ENCODE data around the gene CDC16. TPM values are rescaled to one million over a fixed set of nuclear protein-coding genes. Genes with fewer than 3 reads are reported as not detected.
"Not testable (repeated sequence)": the region's sequence is repeated elsewhere in the genome, so short reads cannot be mapped to it uniquely, and the experiment has no call there.

Gene CDC16
- total RNA-seq, 1 experiment from 2014 or later = 29.6 TPM

GRCh38 chr13:114226699-114227323 is 7.9 kb upstream of the CDC16 start:
- DNase-seq (ENCODE audit: extremely low read depth, low read depth) = peak; percentile 79

GRCh38 chr13:114227528-114227927 is 7.2 kb upstream of the CDC16 start:
- DNase-seq (ENCODE audit: extremely low read depth, low read depth) = no peak

DNA sequence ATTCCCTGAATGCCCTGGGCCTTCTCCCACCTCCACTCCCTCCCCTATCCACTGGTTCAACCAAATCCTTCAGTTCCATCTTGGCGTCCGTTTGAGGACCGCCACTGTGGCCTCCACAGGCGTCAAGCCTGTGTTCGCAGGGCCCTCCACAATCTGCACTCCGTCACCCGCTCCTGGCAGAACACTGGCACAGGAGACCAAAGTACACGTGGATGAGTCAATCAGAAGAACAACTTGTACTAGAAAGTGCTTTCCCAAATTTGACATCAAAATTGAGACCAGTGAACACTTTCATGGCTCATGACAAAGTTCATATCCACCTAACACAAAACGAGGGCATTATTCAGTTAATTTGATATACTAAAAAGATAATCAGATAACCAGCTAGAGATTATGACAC is 6.5 kb upstream of the CDC16 start:
- no peak for DNase-seq (ENCODE audit: extremely low read depth, low read depth)

DNA sequence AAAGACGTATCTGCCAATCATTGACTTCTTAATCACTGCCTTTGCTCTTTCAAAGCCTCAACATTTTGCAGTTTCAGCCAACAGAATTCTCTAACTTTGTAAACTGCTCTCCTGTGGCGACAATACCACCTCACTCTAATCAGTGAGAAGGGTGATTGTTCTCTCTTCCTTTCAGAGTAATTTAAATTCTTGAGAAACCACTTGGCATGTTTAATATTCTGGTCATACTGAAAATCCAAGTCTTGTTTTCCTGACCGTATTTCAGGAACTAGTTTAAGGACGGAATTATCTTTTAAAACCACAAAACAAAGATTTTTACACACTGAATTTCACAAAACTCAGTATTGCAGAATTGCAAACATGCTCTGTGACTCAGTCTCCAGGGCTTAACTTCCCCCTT is 5.2 kb upstream of the CDC16 start:
- DNase-seq (ENCODE audit: extremely low read depth, low read depth) = no peak

DNA sequence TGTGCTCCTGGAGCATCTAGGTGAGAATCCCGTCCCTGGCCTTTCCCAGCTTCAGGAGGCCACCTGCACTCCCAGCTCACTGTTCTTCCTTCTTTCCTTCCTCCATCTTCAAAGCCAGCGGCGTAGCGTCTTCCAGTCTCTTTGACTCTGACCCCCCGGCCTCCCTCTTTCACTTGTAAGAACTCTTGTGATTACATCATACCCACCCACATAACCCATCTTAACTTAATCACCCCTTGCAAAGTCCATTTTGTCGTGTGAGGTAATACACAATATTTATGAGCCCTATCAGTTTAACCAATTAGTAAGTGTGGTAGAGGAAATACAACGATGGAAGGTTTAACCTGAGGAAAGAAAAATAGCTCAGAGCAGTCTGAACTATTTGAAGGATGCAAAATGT is 4.6 kb upstream of the CDC16 start:
- DNase-seq (ENCODE audit: extremely low read depth, low read depth) = no peak

GRCh38 chr13:114230575-114230974 is 4.1 kb upstream of the CDC16 start:
- no peak for DNase-seq (ENCODE audit: extremely low read depth, low read depth)

- no peak for DNase-seq (ENCODE audit: extremely low read depth, low read depth)
Observed at GRCh38 chr13:114231886-114232285, 2.8 kb upstream of the CDC16 start.

GRCh38 chr13:114234266-114234644 is 442 bp upstream of the CDC16 start:
- no peak for DNase-seq (ENCODE audit: extremely low read depth, low read depth)

GRCh38 chr13:114235697-114236096 is 1.0 kb downstream of the CDC16 start:
- DNase-seq (ENCODE audit: extremely low read depth, low read depth) = no peak

DNA sequence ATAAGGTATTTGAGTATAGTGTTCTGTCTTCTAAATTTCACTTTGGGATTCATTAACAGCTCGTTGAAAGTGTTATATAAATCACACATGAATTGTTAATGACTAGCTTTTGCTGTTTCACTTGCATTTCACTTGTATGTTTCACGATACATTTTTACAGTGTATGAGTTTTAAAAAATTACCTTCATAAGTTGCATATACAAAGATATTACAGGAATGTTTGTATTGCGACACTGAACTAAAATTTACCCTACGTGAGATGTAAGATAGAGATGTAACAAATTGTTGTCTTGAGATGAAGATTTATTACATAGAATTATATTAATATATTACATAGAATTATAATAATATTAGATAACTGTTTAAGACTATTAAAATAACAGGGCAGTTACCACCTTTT is 1.5 kb downstream of the CDC16 start:
- no peak for DNase-seq (ENCODE audit: extremely low read depth, low read depth)

DNA sequence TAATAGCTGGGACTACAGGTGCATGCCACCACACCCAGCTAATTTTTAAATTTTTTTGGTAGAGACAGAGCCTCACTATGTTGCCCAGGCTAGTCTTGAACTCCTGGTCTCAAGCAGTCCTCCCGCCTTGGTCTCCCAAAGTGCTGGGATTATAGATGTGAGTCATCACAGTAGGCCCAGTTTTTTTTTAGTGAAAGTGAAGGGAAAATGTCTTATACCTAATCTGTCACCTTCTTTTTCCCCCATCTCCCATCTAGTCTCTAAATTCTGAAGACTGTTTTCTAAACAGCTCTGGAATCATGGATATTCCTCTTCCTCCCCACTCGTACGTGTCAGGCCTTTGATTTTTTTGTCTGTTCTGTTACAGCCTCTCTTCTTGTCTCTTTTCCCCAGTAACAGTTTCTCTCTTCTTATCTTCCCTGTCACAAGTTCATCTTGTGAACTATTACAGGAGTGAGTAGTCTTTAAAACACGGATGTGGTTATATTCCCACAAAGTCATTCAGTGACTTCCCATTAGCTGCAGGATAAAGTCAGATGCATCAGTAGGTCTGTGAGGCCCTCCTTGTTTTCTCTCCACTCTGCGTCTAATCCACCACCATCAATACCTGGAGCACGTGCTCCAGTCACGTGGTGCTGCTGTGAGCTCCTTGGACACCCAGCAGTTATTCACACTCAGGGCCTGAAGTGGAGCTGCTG is 2.9 kb downstream of the CDC16 start:
- no peak for DNase-seq (ENCODE audit: extremely low read depth, low read depth)

- DNase-seq (ENCODE audit: extremely low read depth, low read depth) = no peak
Observed at GRCh38 chr13:114241918-114242317, 7.2 kb downstream of the CDC16 start.

GRCh38 chr13:114243971-114244370 is 9.3 kb downstream of the CDC16 start:
- no peak for DNase-seq (ENCODE audit: extremely low read depth, low read depth)

DNA sequence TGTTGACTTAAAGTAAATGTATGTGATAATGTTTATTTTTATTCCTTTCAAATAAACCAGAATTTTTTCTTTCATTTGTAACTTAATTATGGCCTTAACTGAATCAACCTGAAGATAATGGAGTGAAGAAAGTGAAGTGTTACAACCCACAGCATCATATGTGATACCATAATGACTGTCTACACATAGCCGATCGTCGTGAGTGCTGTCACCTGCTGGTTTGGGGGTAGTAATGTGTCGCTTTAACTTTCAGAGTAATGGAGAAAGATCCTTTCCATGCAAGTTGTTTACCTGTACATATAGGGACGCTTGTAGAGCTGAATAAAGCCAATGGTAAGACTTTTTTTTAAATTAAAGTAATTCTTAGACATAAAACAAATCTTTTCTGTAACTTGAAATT is 9.9 kb downstream of the CDC16 start:
- no peak for DNase-seq (ENCODE audit: extremely low read depth, low read depth)

DNA sequence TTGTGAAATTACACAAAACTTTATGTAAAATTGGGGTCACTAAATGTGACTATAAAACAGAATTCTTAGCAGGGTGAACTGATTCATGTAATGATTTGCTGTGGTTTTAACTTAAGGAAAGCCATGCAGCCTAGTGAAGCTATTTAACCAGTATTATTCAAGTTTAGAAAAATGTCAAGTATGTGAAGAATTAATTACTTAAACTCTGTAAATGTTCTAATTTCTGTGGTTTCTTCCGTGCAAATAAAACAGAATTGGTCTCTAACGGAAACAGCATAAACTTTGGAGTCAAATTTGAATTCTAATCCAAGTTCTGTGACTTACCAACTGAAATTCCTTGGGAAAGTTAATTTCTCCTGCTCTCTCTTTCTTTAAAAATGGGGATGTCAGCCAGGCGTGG is 13.3 kb downstream of the CDC16 start:
- DNase-seq (ENCODE audit: extremely low read depth, low read depth) = no peak

GRCh38 chr13:114249077-114249476 is 14.4 kb downstream of the CDC16 start:
- no peak for DNase-seq (ENCODE audit: extremely low read depth, low read depth)

GRCh38 chr13:114251639-114252440 is 17.1 kb downstream of the CDC16 start:
- not testable (repeated sequence) for DNase-seq (ENCODE audit: extremely low read depth, low read depth)

GRCh38 chr13:114256547-114256946 is 21.9 kb downstream of the CDC16 start:
- DNase-seq (ENCODE audit: extremely low read depth, low read depth) = no peak

DNA sequence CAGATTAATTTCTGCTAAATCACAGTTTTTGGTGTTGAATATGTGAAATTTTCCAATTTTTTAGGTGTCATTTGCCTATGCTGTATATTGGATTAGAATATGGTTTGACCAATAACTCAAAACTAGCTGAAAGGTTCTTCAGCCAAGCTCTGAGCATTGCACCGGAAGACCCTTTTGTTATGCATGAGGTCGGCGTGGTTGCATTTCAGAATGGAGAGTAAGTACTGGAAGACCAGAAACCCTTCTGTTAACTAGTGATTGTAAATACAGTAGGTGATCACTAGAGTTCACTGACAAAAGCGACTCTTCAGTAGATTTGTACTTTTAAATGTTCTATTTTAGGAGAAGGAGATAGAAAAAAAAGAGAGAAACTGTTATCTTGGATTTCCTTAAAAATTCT is 22.3 kb downstream of the CDC16 start:
- DNase-seq (ENCODE audit: extremely low read depth, low read depth) = no peak

DNA sequence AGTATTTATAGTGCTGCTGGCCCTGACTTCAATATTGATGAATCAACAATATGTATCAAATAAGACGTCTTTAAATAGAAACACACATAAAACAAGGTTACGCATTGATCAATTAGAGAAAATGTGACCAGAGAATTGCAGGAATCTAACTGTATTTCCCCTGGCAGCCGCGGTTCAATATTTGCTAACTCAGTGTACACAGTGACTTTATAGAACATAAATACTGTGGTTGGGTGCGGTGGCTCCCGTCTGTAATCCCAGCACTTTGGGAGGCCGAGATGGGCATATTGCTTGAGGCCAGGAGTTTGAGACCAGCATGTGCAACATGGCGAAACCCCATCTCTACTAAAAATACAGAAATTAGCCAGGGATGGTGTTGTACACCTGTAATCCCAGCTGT is 23.9 kb downstream of the CDC16 start:
- no peak for DNase-seq (ENCODE audit: extremely low read depth, low read depth)

- DNase-seq (ENCODE audit: extremely low read depth, low read depth) = no peak
Observed at GRCh38 chr13:114259374-114259773, 24.7 kb downstream of the CDC16 start.

GRCh38 chr13:114259974-114260373 is 25.3 kb downstream of the CDC16 start:
- DNase-seq (ENCODE audit: extremely low read depth, low read depth) = no peak
